Measurements from ENCODE around the gene ADGRB3.
"Not testable (repeated sequence)": the region's sequence is repeated elsewhere in the genome, so short reads cannot be mapped to it uniquely, and the experiment has no call there.

- TF ChIP-seq CTCF (IDR thresholded peaks at IDR 0.05; ENCODE audit: low read length); EZH2 (optimal IDR thresholded peaks at IDR 0.05; ENCODE audit: low read depth, low read length); EZH2phosphoT487 (IDR thresholded peaks at IDR 0.05; ENCODE audit: low read length): not testable (repeated sequence)
Observed at GRCh38 chr6:69121461-69122406, 486.7 kb downstream of the ADGRB3 start.
